Measurements from ENCODE around the gene IL36A.
A peak's percentile ranks its signal among the peaks of the same experiment; 100 is the strongest.

Gene IL36A

DNA sequence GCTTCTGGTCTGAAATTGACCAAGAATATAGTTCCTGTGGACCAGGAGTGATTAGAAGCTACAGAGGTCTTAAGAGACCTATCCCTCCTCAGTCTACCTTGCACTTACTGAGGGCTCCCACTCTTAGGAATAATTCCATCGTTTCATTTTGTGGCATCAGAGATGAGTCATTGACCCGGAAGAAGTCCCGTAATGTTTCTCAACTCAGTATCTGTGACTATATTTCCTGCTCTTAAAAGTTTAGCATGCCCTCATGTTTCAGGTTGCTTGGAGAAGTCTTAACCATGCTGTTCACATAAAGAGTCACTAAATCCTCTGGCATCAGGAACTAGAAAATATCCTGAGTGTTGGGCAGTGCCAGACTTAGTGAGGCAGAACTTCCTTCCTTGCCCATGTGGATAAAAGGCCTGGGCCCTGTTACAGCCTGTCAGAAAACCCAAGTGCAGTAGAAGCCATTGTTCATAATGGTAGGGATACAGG, at the start of gene IL36A:
Gene IL36A (plus strand): TSS at position 430 of the 480 bp plus-strand sequence. CDS start 413 bp downstream, outside the sequence.
- no peak for DNase-seq (ENCODE audit: low read depth)

DNA sequence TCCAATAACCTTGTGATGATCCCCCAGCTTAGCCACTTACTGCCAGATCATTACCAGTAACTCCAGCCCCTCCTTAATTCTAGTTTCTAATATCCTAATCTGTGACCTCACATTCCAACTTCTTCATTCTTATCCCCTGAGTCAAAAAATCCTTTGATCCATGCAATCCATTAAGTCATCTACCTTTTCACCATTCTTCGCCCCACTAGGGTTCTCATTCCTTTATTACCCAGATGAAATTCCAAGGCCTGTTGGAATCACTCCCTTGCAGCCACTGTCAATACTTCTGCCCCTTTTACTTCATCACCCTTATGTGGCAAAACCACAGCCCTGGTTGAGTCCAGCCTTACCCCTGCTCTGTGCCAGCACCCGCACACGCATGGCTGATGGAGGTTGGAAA, 47.7 kb upstream of the IL36A start:
- DNase-seq (ENCODE audit: low read depth), result no peak

DNA sequence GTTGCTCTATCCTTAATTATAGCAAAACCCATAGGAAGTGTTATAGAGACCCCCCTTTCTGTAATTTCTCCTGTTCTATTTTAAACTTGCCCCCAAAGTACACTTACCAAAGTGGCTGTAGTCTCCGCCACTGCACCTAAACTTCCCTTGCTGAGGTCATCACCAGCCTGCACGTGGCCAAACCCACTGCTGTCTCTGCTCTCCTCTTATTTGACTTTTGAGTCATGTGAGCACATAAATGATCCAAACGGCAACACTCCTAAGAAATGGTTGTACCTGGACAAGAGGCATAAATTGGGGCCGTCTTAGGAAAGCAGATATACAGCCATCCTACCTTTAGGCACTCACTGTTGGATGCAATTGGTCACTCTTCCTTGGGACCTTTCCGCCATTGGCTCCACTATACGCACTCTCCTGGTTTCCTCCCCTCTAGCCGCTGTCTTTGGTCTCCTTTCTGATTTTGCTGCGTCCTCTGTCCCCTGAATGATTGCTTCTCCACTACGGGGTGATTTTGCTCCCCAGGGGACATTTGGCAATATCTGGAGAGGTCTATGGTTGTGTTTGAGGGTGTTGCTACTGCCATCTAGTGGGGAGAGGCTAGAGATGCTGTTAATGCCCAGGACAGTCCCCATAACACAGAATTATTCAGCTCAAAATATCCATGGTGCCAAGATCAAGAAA, 46.7 kb upstream of the IL36A start:
- DNase-seq (ENCODE audit: low read depth), result peak; percentile 52

GRCh38 chr2:112959109-112959812, 46.0 kb upstream of the IL36A start:
- DNase-seq (ENCODE audit: low read depth), result no peak

GRCh38 chr2:112960230-112960825, 44.9 kb upstream of the IL36A start:
- DNase-seq (ENCODE audit: low read depth), result no peak

DNA sequence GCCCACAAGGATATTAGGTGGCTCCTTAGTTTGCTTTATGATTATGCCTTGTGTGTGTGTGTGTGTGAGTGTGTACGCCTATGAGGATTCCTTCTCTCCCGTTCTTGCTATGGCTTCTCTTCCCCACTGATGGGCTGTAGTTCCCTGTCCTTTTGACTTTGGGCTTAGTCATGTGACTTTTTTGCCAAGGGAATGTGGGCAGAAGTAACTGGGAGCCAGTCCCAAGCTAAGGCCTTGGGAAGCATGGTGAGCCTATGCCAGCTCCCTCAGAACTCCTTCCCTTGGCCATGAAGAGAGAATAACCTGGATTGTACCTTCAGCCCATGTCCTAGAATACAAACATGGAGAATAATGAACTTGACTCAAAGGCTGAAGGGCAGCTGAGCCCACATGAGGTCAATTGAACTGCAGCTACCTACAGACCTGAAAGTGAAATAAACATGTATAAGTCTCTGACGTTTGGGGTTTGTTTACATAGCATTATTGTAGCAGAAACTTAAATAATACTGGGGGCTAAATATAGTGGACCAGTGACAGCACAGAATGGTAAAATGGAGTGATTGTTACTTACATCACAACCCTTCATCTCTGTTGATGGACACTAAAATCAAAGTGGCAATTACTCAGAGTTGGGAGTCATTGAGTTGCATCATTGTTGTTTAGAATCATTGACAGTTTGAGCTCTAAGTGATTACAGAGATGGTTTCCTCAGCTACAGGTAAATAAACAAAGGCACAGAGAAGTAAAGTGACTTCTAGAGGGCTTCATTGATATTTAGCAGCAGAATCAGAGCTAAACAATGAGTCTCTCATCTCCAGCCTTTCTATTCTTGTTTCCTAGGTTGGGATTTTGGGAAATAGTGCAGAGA, 42.7 kb upstream of the IL36A start:
- no peak for DNase-seq (ENCODE audit: low read depth)

DNA sequence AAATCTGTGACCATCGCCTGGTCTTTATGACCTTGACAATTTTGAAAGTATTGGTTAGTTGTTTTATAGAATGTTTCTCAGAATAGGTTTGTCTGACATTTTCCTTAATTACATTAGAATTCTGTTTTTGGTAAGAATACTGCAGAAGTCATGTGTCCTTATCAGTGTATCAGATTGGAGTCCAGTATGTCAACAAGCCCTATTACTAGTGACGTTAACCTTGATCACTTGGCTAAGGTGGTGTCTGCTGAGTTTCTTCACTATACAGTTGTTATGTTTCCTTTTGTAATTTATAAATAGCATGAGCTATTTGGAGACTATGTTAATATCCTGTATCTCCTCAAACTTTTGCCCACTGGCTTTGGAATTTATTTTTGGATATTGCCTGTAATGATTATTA, 38.2 kb upstream of the IL36A start:
- DNase-seq (ENCODE audit: low read depth), result no peak

DNA sequence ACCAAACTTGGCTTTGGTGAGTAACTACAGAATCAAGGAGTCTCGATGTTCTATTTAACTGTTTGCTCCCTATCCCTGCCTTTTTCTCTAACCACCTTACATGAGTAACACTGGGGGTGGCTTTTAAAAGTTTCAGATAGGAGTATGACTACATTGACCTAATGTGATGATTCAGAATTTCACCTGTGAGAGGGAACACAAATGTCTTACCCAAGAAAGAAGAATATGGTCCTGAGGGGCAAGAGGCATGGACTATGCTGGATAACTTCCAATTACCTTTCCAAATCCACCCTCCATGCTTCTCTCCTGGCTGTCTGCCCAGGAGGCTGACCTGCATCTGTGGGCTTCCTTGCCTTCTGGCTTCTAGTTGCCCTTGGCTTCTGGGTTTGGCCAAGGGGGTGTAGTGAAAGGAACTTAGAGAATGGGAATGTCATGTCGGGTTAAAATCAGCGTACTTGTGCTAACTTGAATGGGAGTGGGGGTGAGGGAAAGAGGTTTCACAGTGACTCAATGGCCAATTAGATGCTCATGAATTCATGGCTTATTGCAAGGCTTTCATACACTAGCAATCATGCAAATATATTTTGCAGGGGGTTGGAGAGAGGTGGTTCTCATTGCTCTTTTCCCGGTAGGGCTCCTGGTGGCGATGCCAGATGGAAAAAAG, 32.7 kb upstream of the IL36A start:
- no peak for DNase-seq (ENCODE audit: low read depth)

GRCh38 chr2:112973156-112973555, 32.1 kb upstream of the IL36A start:
- no peak for DNase-seq (ENCODE audit: low read depth)

DNA sequence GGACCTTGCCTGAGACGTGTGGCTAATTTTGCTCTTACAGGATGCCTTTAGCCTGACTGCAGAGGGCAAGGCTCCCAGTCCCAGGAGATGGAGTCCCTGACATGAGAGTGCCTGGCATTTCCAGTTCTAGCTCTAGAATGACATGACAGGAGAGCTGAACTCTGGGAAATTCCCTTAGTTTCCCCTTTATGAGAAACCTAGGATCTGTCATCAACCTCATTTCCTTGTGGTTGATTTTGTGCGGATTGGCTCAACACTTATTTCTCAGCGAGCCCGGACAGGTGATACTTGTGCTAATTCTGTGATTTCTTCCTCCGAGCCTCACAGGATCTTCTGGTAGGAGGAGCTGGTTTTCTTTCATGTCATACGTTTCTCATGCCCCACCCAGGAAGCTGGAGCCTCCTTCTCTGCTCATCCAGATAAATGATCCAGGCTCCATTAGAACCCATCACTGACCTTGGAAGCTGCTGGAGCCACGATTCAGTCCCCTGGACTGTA, 27.7 kb upstream of the IL36A start, which contains the start of gene IL36G:
Gene IL36G (plus strand): TSS at position 448 of the 498 bp plus-strand sequence. CDS start 633 bp downstream, outside the sequence.
- no peak for DNase-seq (ENCODE audit: low read depth)

DNA sequence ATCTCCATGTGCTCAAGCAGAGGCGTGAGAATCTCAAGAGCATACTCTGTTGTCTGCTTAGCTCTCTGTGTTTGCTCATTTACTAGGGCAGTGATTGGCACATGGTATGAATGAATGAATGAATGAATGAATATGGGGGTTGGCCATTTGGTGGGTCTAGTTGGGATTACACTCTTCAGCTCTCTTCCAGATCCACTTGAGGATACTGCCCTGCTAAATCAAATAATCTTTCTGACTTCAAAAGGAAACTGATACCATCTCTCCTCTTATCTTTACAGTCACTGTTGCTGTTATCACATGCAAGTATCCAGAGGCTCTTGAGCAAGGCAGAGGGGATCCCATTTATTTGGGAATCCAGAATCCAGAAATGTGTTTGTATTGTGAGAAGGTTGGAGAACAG, 25.5 kb upstream of the IL36A start:
- no peak for DNase-seq (ENCODE audit: low read depth)

- DNase-seq (ENCODE audit: low read depth), result no peak
Observed at GRCh38 chr2:112980537-112980936, 24.7 kb upstream of the IL36A start.

- DNase-seq (ENCODE audit: low read depth), result no peak
Observed at GRCh38 chr2:112985090-112985489, 20.2 kb upstream of the IL36A start.

DNA sequence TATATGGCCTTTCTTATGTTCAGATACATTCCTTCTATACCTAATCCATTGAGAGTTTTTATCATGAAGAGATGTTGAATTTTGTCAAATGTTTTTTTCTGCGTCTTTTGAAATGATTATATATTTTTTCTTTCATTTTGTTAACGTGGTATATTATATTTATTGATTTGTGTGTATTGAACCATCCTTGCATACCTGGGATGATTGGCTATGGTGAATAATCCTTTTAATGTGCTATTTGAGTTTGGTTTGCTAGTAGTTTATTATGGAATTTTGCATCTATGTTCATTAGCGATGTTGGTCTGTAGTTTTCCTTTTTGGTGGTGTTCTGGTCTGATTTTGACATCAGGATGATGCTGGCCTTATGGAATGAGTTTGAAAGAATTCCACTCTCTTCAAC, 15.6 kb upstream of the IL36A start:
- DNase-seq (ENCODE audit: low read depth), result no peak

GRCh38 chr2:112993831-112994230, 11.4 kb upstream of the IL36A start:
- no peak for DNase-seq (ENCODE audit: low read depth)

- no peak for DNase-seq (ENCODE audit: low read depth)
Observed at GRCh38 chr2:112994648-112995047, 10.6 kb upstream of the IL36A start.

DNA sequence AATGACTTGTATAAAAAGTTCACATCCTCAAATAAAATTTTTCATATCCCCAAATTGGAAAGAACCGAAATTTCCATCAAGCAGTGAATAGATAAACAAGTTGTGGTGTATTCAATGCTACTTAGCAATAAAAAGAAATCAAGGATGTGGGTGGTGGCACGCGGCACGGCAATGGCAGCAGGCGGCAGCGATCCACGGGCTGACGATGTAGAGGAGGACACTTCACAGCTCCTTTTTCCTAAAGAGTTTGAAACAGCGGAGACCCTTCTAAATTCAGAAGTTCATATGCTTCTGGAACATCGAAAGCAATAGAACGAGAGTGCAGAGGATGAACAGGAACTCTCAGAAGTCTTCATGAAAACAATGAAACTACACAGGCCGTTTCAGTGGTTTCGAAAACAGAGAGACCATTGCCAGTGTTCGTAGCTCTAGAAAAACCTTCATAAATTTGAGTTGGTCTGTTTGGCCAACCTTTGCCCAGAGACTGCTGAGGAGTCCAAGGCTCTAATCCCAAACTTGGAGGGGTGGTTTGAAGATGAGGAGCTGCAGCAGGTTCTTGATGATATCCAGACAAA, 9.8 kb upstream of the IL36A start:
- DNase-seq (ENCODE audit: low read depth), result no peak

DNA sequence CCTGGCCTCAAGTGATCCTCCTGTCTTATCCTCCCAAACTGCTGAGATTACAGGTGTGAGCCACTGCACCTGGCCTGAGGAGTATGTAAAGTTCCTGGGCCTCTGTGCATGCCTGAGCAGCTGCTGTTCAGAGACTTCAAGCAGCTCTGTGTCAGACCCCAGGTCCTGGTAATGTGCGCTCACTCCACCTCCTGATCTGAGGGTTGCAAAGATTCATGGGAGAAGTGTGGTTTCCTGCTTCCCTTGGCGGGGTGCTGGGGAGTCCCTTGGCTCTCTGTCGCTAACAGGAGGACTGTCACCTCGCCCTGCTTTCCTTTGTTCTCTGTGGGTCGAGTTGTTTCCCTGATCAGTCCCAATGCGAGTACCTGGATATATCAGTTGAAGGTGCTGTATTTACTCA, 8.6 kb upstream of the IL36A start:
- no peak for DNase-seq (ENCODE audit: low read depth)

- DNase-seq (ENCODE audit: low read depth), result no peak
Observed at GRCh38 chr2:112997151-112997550, 8.1 kb upstream of the IL36A start.

- DNase-seq (ENCODE audit: low read depth), result no peak
Observed at GRCh38 chr2:113000436-113000835, 4.8 kb upstream of the IL36A start.

- no peak for DNase-seq (ENCODE audit: low read depth)
Observed at GRCh38 chr2:113002677-113003076, 2.6 kb upstream of the IL36A start.

Data from fibroblast of gingiva (primary cell).